K562 (cell line): ENCODE data around the gene PRKG1. TPM values are rescaled to one million over a fixed set of nuclear protein-coding genes. Genes with fewer than 3 reads are reported as not detected.
A peak's percentile ranks its signal among the peaks of the same experiment; 100 is the strongest.

ENCODE experiments used
- CBX1 ChIP-seq: sonication (generic); IDR thresholded peaks from 2 replicates; pipeline ENCODE4 v1.6.1; 2016; ENCODE audit warnings: antibody characterized with exemption, low read depth, mild to moderate bottlenecking
- CEBPG ChIP-seq, 3 experiments: fragments of 200-800 bp in 1 of 3; sonication (Bioruptor generic) in 1 of 3; sonication (generic) in 1 of 3; formaldehyde crosslinking in 1 of 3; IDR thresholded peaks in 2 of 3; conservative IDR thresholded peaks in 1 of 3; 2 replicates each; pipeline versions ENCODE4 v1.6.1 to v1.8.0; 2016 to 2022; ENCODE audit warnings: missing compliant biosample characterization in 2 of 3, missing genetic modification characterization in 2 of 3, mild to moderate bottlenecking in 1 of 3, missing genetic modification reagents in 1 of 3
- CREBBP ChIP-seq: IDR thresholded peaks from one replicate; pipeline ENCODE4 v1.6.1; 2012; ENCODE audit warnings: low read depth, mild to moderate bottlenecking, control low read depth, inconsistent platforms, low read length
- E2F3 ChIP-seq: fragments of 250-450 bp; sonication (Bioruptor Pico); IDR thresholded peaks from 2 replicates; pipeline ENCODE4 v1.4.0; 2020; ENCODE audit warnings: mild to moderate bottlenecking
- EHMT2 ChIP-seq: fragments of 450-650 bp; IDR thresholded peaks from 2 replicates; pipeline ENCODE4 v1.6.1; 2018; ENCODE audit warnings: antibody characterized with exemption
- FOXK1 ChIP-seq: sonication (generic); formaldehyde crosslinking; IDR thresholded peaks from 2 replicates; pipeline ENCODE4 v1.8.0; 2022; ENCODE audit warnings: missing genetic modification reagents, mild to moderate bottlenecking, borderline replicate concordance
- IFI16 ChIP-seq: fragments of 250-450 bp; sonication (Bioruptor Pico); IDR thresholded peaks from 2 replicates; pipeline ENCODE4 v2.1.2; 2022; ENCODE audit warnings: mild to moderate bottlenecking, inconsistent platforms
- NFIX ChIP-seq: fragments of 250-450 bp; sonication (Bioruptor Pico); IDR thresholded peaks from 2 replicates; pipeline ENCODE4 v1.4.0; 2020; ENCODE audit warnings: low read depth, mild to moderate bottlenecking, moderate library complexity
- NR2C2 ChIP-seq, 2 experiments: fragments of 200-800 bp in 1 of 2; sonication (Bioruptor generic) in 1 of 2; sonication (generic) in 1 of 2; formaldehyde crosslinking in 1 of 2; IDR thresholded peaks; 2 replicates each; pipeline versions ENCODE4 v1.6.1 to v1.8.0; 2016 to 2022; ENCODE audit warnings: mild to moderate bottlenecking in 1 of 2, missing compliant biosample characterization in 1 of 2, missing genetic modification characterization in 1 of 2, missing genetic modification reagents in 1 of 2
- OTX1 ChIP-seq: fragments of 450-650 bp; formaldehyde crosslinking; IDR thresholded peaks from 2 replicates; pipeline ENCODE4 v1.4.0; 2022; ENCODE audit warnings: mild to moderate bottlenecking
- PHF8 ChIP-seq: fragments of 200-600 bp; sonication (generic); IDR thresholded peaks from 2 replicates; pipeline ENCODE4 v1.6.1; 2012; ENCODE audit warnings: mixed run types, mild to moderate bottlenecking, inconsistent platforms, low read length, moderate library complexity, borderline replicate concordance
- ZNF133 ChIP-seq: fragments of 250-450 bp; sonication (Bioruptor Pico); IDR thresholded peaks from 2 replicates; pipeline ENCODE4 v1.4.0; 2020; ENCODE audit warnings: mild to moderate bottlenecking
- ZNF316 ChIP-seq: fragments of 450-650 bp; IDR thresholded peaks from 2 replicates; pipeline ENCODE4 v1.6.1; 2016
- ZSCAN32 ChIP-seq: fragments of 450-650 bp; formaldehyde crosslinking; IDR thresholded peaks from 2 replicates; pipeline ENCODE4 v1.4.0; 2020; ENCODE audit warnings: mild to moderate bottlenecking, moderate library complexity
- ZZZ3 ChIP-seq: fragments of 450-650 bp; IDR thresholded peaks from 2 replicates; pipeline ENCODE4 v1.6.1; 2016; ENCODE audit warnings: antibody characterized with exemption, mild to moderate bottlenecking, moderate library complexity
- polyA plus RNA-seq, 8 experiments: library from polyadenylated mRNA; depleted of rRNA in 4 of 8; stranded (reverse) in 5 of 8; unstranded in 3 of 8; fragments of >200 nt; fragmentation: Nextera tagmentation in 2 of 8; fragmentation: Illumina TruSeq in 1 of 8; extraction: Ambion mirVana in 2 of 8; extraction: Trizol in 1 of 8; gene quantifications; 2 replicates each; pipeline versions ENCODE4 v1.2.1 to v1.2.3, GENCODE V29; 2011 to 2014; ENCODE audit warnings: inconsistent platforms in 1 of 8, missing spikeins in 1 of 8
- total RNA-seq, 7 experiments: library from RNA; depleted of rRNA in 6 of 7; stranded (reverse); fragments of >200 nt in 6 of 7; fragmentation: Illumina TruSeq in 2 of 7; extraction: Trizol in 2 of 7; gene quantifications; 2 replicates each; pipeline versions ENCODE4 v1.2.1 to v1.2.3, GENCODE V29; 2011 to 2021; ENCODE audit warnings: low replicate concordance in 1 of 7
- TF ChIP-seq, protein P1 (sequence below): sonication (generic); formaldehyde crosslinking; IDR thresholded peaks from 2 replicates; pipeline ENCODE4 v1.8.0; 2022; ENCODE audit warnings: mild to moderate bottlenecking, missing genetic modification reagents
- TF ChIP-seq, protein P2 (sequence below): conservative IDR thresholded peaks from 2 replicates; pipeline ENCODE4 v1.6.1; 2011; ENCODE audit warnings: low read depth, mild to moderate bottlenecking, low read length; ENCODE audit not compliant: control insufficient read depth
- TF ChIP-seq, protein P3 (sequence below): fragments of 250-450 bp; sonication (Bioruptor Pico); IDR thresholded peaks from 2 replicates; pipeline ENCODE4 v1.5.0; 2021
- TF ChIP-seq, protein P4 (sequence below), 2 experiments: fragments of 450-650 bp; conservative IDR thresholded peaks; 2 replicates each; pipeline ENCODE4 v1.6.1; 2017; ENCODE audit warnings: mild to moderate bottlenecking in 2 of 2, moderate library complexity in 2 of 2
- TF ChIP-seq, protein P5 (sequence below): sonication (generic); formaldehyde crosslinking; IDR thresholded peaks from 2 replicates; pipeline ENCODE4 v1.8.1; 2023; ENCODE audit warnings: mild to moderate bottlenecking, missing genetic modification reagents, moderate library complexity

PRKG1 gene
- total and polyA plus RNA-seq, 9 of the 15 experiments (the other 6 are each of a cell fraction or from before 2014, with no cell fraction given): 0.22 TPM; not detected in 8

DNA sequence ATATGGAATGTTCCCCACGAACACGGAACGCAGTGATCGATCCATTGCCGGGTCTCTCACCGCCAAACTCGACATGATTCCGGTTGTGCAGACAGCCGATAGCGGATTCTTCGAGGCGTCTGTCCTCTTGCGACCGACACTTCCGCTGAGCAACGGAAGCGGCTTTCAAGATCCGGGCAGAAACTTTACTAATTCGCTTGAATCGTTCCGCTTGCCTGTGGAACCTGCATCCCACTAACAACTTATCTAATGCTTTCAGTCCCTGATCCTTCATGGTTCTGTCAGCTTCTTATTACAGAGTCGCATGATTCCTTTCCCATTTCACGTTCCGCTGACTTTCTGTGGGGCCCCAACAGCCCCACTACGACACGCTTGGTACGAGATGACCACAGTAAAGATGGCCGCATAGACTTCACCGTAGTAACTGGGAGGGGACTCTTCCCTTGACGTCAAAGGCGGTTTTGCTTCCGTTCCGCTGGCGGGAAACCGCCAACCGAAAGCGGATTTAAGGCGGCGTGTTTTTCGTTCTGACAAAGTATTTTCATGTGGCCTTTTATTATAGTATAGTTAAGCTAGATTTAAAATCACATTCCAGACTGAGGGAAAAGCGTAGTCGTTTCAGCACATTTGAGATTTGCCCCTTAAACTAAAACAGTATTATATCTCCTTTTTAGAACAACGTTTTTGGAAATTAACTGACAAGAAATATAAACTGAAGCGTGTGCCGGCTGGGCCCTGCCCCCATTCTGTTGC lies 625.4 kb downstream of the PRKG1 start, which contains the start of gene CSTF2T (continued):
- TF ChIP-seq, protein P1, sequence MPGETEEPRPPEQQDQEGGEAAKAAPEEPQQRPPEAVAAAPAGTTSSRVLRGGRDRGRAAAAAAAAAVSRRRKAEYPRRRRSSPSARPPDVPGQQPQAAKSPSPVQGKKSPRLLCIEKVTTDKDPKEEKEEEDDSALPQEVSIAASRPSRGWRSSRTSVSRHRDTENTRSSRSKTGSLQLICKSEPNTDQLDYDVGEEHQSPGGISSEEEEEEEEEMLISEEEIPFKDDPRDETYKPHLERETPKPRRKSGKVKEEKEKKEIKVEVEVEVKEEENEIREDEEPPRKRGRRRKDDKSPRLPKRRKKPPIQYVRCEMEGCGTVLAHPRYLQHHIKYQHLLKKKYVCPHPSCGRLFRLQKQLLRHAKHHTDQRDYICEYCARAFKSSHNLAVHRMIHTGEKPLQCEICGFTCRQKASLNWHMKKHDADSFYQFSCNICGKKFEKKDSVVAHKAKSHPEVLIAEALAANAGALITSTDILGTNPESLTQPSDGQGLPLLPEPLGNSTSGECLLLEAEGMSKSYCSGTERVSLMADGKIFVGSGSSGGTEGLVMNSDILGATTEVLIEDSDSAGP: no peak
- TF ChIP-seq NR2C2 (CRISPR knock-in tag; IDR thresholded peaks at IDR 0.05): no peak
- TF ChIP-seq NR2C2 (tag; IDR thresholded peaks at IDR 0.05): peak; percentile 96
- no peak for TF ChIP-seq CEBPG (CRISPR knock-in tag; IDR thresholded peaks at IDR 0.05)
- TF ChIP-seq CEBPG (tag; conservative IDR thresholded peaks at IDR 0.05 in 1 of 2, IDR thresholded peaks at IDR 0.05 in 1 of 2): no peak
- peak; percentile 81; the same call in 1 of the 2 replicates for TF ChIP-seq OTX1 (CRISPR knock-in tag)
- TF ChIP-seq CREBBP: no peak
- peak; percentile 79; the same call in 1 of the 2 replicates for TF ChIP-seq ZNF133 (CRISPR knock-in tag)
- 0 out of 2 replicates have a peak, but pooled peaks have one; percentile 32 for TF ChIP-seq ZSCAN32
- peak; percentile 88 for TF ChIP-seq EHMT2
- 0 out of 2 replicates have a peak, but pooled peaks have one; percentile 12 for TF ChIP-seq IFI16 (CRISPR knock-in tag)
- peak; percentile 97 for TF ChIP-seq E2F3 (CRISPR knock-in tag)
- no peak for TF ChIP-seq NFIX (CRISPR knock-in tag)
- TF ChIP-seq, protein P2, sequence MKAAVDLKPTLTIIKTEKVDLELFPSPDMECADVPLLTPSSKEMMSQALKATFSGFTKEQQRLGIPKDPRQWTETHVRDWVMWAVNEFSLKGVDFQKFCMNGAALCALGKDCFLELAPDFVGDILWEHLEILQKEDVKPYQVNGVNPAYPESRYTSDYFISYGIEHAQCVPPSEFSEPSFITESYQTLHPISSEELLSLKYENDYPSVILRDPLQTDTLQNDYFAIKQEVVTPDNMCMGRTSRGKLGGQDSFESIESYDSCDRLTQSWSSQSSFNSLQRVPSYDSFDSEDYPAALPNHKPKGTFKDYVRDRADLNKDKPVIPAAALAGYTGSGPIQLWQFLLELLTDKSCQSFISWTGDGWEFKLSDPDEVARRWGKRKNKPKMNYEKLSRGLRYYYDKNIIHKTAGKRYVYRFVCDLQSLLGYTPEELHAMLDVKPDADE: no peak
- TF ChIP-seq PHF8: peak; percentile 88
- TF ChIP-seq ZNF316: no peak
- TF ChIP-seq, protein P3, sequence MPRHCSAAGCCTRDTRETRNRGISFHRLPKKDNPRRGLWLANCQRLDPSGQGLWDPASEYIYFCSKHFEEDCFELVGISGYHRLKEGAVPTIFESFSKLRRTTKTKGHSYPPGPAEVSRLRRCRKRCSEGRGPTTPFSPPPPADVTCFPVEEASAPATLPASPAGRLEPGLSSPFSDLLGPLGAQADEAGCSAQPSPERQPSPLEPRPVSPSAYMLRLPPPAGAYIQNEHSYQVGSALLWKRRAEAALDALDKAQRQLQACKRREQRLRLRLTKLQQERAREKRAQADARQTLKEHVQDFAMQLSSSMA (CRISPR knock-in tag): 0 out of 2 replicates have a peak, but pooled peaks have one; percentile 31
- no peak; the same call in 1 of the 2 replicates for TF ChIP-seq FOXK1 (CRISPR knock-in tag)
- TF ChIP-seq, protein P4, sequence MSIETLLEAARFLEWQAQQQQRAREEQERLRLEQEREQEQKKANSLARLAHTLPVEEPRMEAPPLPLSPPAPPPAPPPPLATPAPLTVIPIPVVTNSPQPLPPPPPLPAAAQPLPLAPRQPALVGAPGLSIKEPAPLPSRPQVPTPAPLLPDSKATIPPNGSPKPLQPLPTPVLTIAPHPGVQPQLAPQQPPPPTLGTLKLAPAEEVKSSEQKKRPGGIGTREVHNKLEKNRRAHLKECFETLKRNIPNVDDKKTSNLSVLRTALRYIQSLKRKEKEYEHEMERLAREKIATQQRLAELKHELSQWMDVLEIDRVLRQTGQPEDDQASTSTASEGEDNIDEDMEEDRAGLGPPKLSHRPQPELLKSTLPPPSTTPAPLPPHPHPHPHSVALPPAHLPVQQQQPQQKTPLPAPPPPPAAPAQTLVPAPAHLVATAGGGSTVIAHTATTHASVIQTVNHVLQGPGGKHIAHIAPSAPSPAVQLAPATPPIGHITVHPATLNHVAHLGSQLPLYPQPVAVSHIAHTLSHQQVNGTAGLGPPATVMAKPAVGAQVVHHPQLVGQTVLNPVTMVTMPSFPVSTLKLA (conservative IDR thresholded peaks at IDR 0.05): peak; percentile 63 to 85
- peak; percentile 75; the same call in 1 of the 2 replicates for TF ChIP-seq ZZZ3
- TF ChIP-seq, protein P5, sequence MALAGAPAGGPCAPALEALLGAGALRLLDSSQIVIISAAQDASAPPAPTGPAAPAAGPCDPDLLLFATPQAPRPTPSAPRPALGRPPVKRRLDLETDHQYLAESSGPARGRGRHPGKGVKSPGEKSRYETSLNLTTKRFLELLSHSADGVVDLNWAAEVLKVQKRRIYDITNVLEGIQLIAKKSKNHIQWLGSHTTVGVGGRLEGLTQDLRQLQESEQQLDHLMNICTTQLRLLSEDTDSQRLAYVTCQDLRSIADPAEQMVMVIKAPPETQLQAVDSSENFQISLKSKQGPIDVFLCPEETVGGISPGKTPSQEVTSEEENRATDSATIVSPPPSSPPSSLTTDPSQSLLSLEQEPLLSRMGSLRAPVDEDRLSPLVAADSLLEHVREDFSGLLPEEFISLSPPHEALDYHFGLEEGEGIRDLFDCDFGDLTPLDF: peak; percentile 98
- TF ChIP-seq CBX1: peak; percentile 53; the same call in 1 of the 2 replicates
